Stomach (tissue), 9 donors: ENCODE data around the gene MAPK7. TPM values are rescaled to one million over a fixed set of nuclear protein-coding genes. Genes with fewer than 3 reads are reported as not detected.

ENCODE experiments used
- DNase-seq, 2 donors: peaks; one replicate each; pipeline versions ENCODE4 v3.0.0 to v3.0.0-alpha.2; 2013 to 2019
- H3K27ac ChIP-seq, 5 donors: fragments of 200-600 bp in 4 of 5; sonication (generic) in 4 of 5; one replicate each; pipeline ENCODE4 v1.5.1; 2013 to 2019; ENCODE audit warnings: mild to moderate bottlenecking in 1 of 5, moderate library complexity in 1 of 5
- H3K27me3 ChIP-seq, 3 donors: fragments of 200-600 bp; sonication (generic); one replicate each; pipeline ENCODE4 v1.5.1; 2017 to 2019; ENCODE audit warnings: mixed run types in 1 of 3
- H3K36me3 ChIP-seq, 4 donors: fragments of 200-600 bp; sonication (generic); 1 replicate in 3 of 4; 2 replicates in 1 of 4; pipeline ENCODE4 v1.5.1; 2016 to 2019
- H3K4me1 ChIP-seq, 4 donors: fragments of 200-600 bp; sonication (generic); one replicate each; pipeline ENCODE4 v1.5.1; 2016 to 2019
- H3K4me3 ChIP-seq, 4 donors: fragments of 200-600 bp; sonication (generic) in 3 of 4; one replicate each; pipeline ENCODE4 v1.5.1; 2016 to 2019; ENCODE audit warnings: mild to moderate bottlenecking in 1 of 4
- H3K9me3 ChIP-seq, 4 donors: fragments of 200-600 bp; sonication (generic); one replicate each; pipeline ENCODE4 v1.5.1; 2016 to 2019
- EP300 ChIP-seq: sonication (generic); formaldehyde crosslinking; IDR thresholded peaks from one replicate; pipeline ENCODE4 v1.6.1; 2017; ENCODE audit warnings: antibody characterized with exemption
- POLR2A ChIP-seq, 4 donors: fragments of 450-650 bp; IDR thresholded peaks; one replicate each; pipeline ENCODE4 v1.6.1; 2016; ENCODE audit warnings: antibody characterized with exemption in 4 of 4, control low read depth in 2 of 4, mild to moderate bottlenecking in 1 of 4, moderate library complexity in 1 of 4
- POLR2AphosphoS5 ChIP-seq, 3 donors: sonication (generic); formaldehyde crosslinking; IDR thresholded peaks; one replicate each; pipeline ENCODE4 v1.6.1; 2016; ENCODE audit warnings: antibody characterized with exemption in 3 of 3
- WGBS, 5 donors: extraction: QIAGEN DNeasy Blood & Tissue Kit in 3 of 5; methylation state at CpG; one replicate each; pipeline versions ENCODE4 v1.1.5 to v1.1.7; 2013 to 2018; 5-methylcytosine and 5-hydroxymethylcytosine counted together
- intact Hi-C: fragments of 100-400 bp; cut with DNase I; formaldehyde crosslinking; loops from one replicate; pipeline ENCODE4 v1.15.1; 2023; ENCODE audit warnings: low total_unique reads
- polyA plus RNA-seq, 3 donors: library from polyadenylated mRNA; stranded (reverse); fragments of 200-250 nt; gene quantifications; one replicate each; pipeline ENCODE4 v1.2.3, GENCODE V29; 2013
- total RNA-seq, 5 donors: library from RNA; depleted of rRNA; stranded (reverse); fragments of >200 nt; gene quantifications; one replicate each; pipeline versions ENCODE4 v1.1.0 to v1.2.3, GENCODE V29; 2014 to 2016
- TF ChIP-seq, protein P1 (sequence below), 7 experiments: fragments of 450-650 bp in 4 of 7; fragments of 200-600 bp in 3 of 7; sonication (generic) in 3 of 7; IDR thresholded peaks; one replicate each; pipeline ENCODE4 v1.5.1; 2016 to 2019; ENCODE audit warnings: antibody characterized with exemption in 7 of 7, control low read depth in 2 of 7, mild to moderate bottlenecking in 1 of 7
- donor health status: healthy with polysubstance abuse.
- donor health status: Bipolar disorder and iron deficiency.
- donor health status: healthy.

MAPK7 gene
- total and polyA plus RNA-seq, 8 donors, result 10.3 to 221 (median 30.5) TPM

DNA sequence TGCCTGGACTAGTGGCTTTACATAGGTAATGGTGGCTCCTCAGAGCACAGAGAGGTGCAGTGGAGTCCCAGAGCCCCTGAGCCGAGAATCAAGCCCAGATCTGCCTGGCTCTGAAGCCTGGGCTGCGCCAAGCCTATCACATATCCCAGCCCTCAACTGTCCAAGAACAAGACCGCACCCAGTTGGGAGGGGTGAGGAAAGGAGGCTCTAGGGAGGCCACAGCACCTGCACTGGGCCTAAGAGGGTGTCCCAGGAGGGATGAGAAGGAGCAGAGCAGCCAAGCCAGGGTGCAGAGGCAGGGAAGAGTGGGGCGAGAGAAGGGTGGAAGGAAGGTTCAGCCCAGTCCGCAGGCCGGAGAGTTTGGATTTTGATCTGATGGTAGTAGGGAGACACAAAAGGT is 31.8 kb downstream of the MAPK7 start:
- WGBS, 5 donors, result 71 to 83% (median 75%) methylated on average over 6 of the region's 6 CpGs
- TF ChIP-seq POLR2AphosphoS5 (IDR thresholded peaks at IDR 0.05), result no peak
- TF ChIP-seq, protein P1, sequence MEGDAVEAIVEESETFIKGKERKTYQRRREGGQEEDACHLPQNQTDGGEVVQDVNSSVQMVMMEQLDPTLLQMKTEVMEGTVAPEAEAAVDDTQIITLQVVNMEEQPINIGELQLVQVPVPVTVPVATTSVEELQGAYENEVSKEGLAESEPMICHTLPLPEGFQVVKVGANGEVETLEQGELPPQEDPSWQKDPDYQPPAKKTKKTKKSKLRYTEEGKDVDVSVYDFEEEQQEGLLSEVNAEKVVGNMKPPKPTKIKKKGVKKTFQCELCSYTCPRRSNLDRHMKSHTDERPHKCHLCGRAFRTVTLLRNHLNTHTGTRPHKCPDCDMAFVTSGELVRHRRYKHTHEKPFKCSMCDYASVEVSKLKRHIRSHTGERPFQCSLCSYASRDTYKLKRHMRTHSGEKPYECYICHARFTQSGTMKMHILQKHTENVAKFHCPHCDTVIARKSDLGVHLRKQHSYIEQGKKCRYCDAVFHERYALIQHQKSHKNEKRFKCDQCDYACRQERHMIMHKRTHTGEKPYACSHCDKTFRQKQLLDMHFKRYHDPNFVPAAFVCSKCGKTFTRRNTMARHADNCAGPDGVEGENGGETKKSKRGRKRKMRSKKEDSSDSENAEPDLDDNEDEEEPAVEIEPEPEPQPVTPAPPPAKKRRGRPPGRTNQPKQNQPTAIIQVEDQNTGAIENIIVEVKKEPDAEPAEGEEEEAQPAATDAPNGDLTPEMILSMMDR (IDR thresholded peaks at IDR 0.05), result no peak
- TF ChIP-seq EP300, result no peak
- no peak for TF ChIP-seq POLR2A (IDR thresholded peaks at IDR 0.05)
- intact Hi-C loops, result no loop called here
- Histone ChIP-seq H3K4me3 (no peak overlapping the region), H3K4me1 (peaks cover 0 to 13% (median 8%) of the 10 kb centered on the region in 4 donors), H3K9me3 (no peaks in the 10 kb centered on the region), H3K27me3 (peaks cover 0 to 31% (median 9%) of the 10 kb centered on the region in 3 donors), H3K27ac (no peak overlapping the region), H3K36me3 (no peaks in the 10 kb centered on the region)
- DNase-seq, result no peak

DNA sequence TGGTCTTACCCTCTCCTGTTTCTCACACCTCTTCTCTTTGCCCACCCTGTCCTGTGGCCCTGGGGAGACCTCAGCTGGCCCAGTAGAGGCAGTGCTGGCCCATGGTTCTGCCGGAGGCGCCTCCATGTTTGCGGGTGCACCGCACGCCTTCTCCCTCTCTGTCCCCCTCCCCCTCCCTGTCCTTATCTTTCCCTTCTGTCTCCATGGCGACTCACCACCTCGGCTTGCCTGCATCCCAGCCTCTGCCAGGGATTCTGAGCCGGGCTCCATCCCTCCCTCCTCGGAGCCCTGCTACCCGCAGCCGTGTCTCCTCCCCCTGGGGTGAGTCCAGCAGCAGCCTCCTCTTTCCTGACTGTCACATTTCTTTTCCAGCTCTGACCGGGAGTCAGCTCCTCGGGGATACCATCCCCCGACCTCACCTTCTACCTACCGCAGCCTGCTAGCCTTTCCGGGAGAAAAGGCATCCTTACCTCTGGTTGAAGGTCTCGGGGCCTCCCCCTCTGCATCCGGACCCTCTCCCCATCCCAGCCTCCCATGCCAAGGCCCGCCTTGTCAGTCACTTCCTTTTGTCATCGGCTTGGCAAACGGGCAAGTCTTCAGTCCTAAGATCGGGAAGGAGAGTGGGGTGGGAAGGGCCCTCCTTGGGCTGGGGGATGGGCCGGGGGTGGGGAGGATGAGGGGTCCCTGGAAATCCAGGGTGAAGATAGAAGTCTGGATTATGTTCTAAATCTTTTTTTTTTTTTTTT is 32.8 kb downstream of the MAPK7 start, which contains the start of gene RNF112:
Gene RNF112 (plus strand): TSS at position 358 of the 746 bp plus-strand sequence. CDS start 177 bp downstream, at position 535.
- H3K27me3 ChIP-seq, result peaks cover 0 to 32% (median 9%) of the 10 kb centered on the region in 3 donors
- H3K9me3 ChIP-seq, result no peaks in the 10 kb centered on the region
- no peaks in the 10 kb centered on the region for H3K36me3 ChIP-seq
- peaks cover 0 to 13% (median 8%) of the 10 kb centered on the region in 4 donors for H3K4me1 ChIP-seq
- TF ChIP-seq, protein P1 (IDR thresholded peaks at IDR 0.05), result no peak
- TF ChIP-seq POLR2A (IDR thresholded peaks at IDR 0.05) (no peak), POLR2AphosphoS5 (IDR thresholded peaks at IDR 0.05) (no peak), EP300 (no peak)
- whole genome bisulfite sequencing, 5 donors, result 16 to 28% (median 22%) methylated on average over 23 of the region's 23 CpGs
- peak within 1 kb of the TSS in 3 of 4 donors; percentile 19 to 22 (median 21) for H3K4me3 ChIP-seq
- intact Hi-C loops, result no loop called here
- no peak within 1 kb of the TSS for H3K27ac ChIP-seq
- DNase-seq, result peak in 1 of 2 donors; percentile 64

DNA sequence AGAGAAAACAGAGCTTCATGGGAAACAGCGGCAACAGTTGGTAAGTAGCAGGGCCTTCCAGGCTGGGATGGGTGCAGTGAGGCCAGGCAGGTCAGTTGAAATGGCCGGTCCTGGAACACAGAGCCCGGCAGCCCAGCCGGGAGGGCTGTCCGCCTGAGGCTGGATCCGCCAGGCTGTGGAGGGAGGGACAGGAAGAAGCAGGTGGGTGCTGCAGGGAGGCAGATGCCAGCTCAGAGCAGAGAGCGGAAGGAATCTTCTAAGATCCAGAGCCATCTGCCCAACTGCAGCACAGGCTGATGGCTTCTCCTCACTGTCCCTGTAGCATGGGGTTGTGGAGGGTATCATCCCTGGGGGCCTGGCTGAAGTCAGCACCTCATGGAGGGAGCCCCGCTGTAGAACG is 33.3 kb downstream of the MAPK7 start:
- H3K36me3 ChIP-seq, result no peaks in the 10 kb centered on the region
- no peak for TF ChIP-seq EP300
- TF ChIP-seq POLR2AphosphoS5 (IDR thresholded peaks at IDR 0.05), result no peak
- no peak for TF ChIP-seq POLR2A (IDR thresholded peaks at IDR 0.05)
- TF ChIP-seq, protein P1 (IDR thresholded peaks at IDR 0.05), result no peak
- WGBS, 5 donors, result 53 to 70% (median 66%) methylated on average over 8 to 9 of the region's 9 CpGs
- H3K4me3 ChIP-seq, result peak overlapping the region in 2 of 4 donors; percentile 19 to 21
- H3K9me3 ChIP-seq, result no peaks in the 10 kb centered on the region
- H3K27ac ChIP-seq, result no peak overlapping the region
- DNase-seq, result peak in 1 of 2 donors; percentile 41
- H3K27me3 ChIP-seq, result peaks cover 0 to 32% (median 9%) of the 10 kb centered on the region in 3 donors
- intact Hi-C loops, result no loop called here
- H3K4me1 ChIP-seq, result peaks cover 0 to 13% (median 8%) of the 10 kb centered on the region in 4 donors

DNA sequence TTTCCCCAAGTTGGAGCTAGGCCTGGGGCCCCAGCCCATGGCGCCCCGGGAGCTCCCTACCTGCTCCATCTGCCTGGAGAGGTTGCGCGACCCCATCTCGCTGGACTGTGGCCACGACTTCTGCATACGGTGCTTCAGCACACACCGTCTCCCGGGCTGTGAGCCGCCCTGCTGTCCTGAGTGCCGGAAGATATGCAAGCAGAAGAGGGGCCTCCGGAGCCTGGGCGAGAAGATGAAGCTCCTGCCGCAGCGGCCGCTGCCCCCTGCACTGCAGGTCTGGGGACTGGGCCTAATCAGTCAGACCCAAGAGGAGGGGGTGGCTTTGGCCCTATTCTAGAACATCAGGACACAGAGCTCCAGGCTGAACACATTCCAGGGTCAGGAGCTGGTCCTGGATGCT is 34.2 kb downstream of the MAPK7 start:
- Histone ChIP-seq H3K36me3 (no peaks in the 10 kb centered on the region), H3K27ac (no peak overlapping the region), H3K4me3 (no peak overlapping the region), H3K4me1 (peaks cover 0 to 15% (median 8%) of the 10 kb centered on the region in 4 donors), H3K9me3 (no peaks in the 10 kb centered on the region), H3K27me3 (peaks cover 0 to 32% (median 9%) of the 10 kb centered on the region in 3 donors)
- TF ChIP-seq EP300, result no peak
- TF ChIP-seq, protein P1 (IDR thresholded peaks at IDR 0.05), result no peak
- TF ChIP-seq POLR2AphosphoS5 (IDR thresholded peaks at IDR 0.05), result no peak
- no peak for TF ChIP-seq POLR2A (IDR thresholded peaks at IDR 0.05)
- no peak for DNase-seq
- whole genome bisulfite sequencing, 5 donors, result 83 to 90% (median 87%) methylated on average over 16 of the region's 16 CpGs
- intact Hi-C loops, result no loop called here
